ENCODE measurements around the gene HVCN1. TPM values are rescaled to one million over a fixed set of nuclear protein-coding genes. Genes with fewer than 3 reads are reported as not detected.
"Not testable (repeated sequence)": the region's sequence is repeated elsewhere in the genome, so short reads cannot be mapped to it uniquely, and the experiment has no call there.

Gene HVCN1
- total RNA-seq, 1 experiment from 2014 or later = 2.2 TPM

DNA sequence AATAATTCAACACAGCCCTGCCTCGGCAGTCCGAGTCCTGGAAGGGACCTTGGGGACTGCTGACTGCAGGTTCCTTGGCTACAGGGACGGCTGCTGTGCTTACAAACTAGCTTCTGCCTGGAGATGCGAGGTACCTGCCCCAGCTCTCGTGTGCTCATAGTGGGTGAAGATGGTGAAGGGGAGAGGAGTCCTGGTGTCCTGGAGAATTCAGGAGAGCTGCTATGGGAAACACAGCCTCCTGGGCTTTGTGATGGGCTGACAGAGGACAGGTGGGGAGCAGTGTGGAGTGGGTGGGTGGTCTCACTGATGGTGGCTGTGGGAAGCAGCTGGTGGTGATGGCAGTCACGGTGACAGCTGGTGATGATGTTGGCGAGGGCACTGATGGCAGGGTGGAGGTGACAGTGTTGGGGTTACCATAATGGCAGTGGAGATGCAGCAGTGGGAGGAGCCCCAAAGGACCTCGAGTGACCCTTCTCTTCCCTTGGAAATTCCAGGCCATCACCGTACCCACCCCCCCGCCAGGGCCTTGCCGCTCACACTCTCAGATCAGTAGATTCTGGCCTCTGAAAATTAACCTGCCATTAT, 32.8 kb downstream of the HVCN1 start:
- DNase-seq (no peak), ATAC-seq (no peak)
- H2AFZ ChIP-seq (ENCODE audit: low read length) = no peak overlapping the region
- H3K4me3 ChIP-seq (ENCODE audit: low read length) = no peak overlapping the region
- POLR2A ChIA-PET (ENCODE audit: unreplicated experiment) = no interaction called here
- H3K27ac ChIP-seq (ENCODE audit: low read length) = no peak overlapping the region
- H3F3A ChIP-seq (ENCODE audit: low read length, unreplicated experiment) = no peaks in the 10 kb centered on the region
- CTCF ChIA-PET = no interaction called here
- H3K79me2 ChIP-seq (ENCODE audit: low read length) = no peaks in the 10 kb centered on the region
- TF ChIP-seq EZH2 (IDR thresholded peaks at IDR 0.05; ENCODE audit: low read length, unreplicated experiment) (no peak), EZH2phosphoT487 (IDR thresholded peaks at IDR 0.05; ENCODE audit: borderline replicate concordance, low read length) (no peak), CTCF (conservative IDR thresholded peaks at IDR 0.05; ENCODE audit: low read depth, low read length) (no peak)
- no peaks in the 10 kb centered on the region for H3K36me3 ChIP-seq (ENCODE audit: low read depth, low read length)
- no peaks in the 10 kb centered on the region for H3K27me3 ChIP-seq (ENCODE audit: low read length)
- H3K4me1 ChIP-seq (ENCODE audit: insufficient read depth, low read length) = no peaks in the 10 kb centered on the region
- H3K9me3 ChIP-seq (ENCODE audit: low read length) = no peaks in the 10 kb centered on the region
- intact Hi-C loops (cut with micrococcal nuclease) = no loop called here
- no peak overlapping the region for H3K4me2 ChIP-seq (ENCODE audit: low read length)
- no peak overlapping the region for H3K9ac ChIP-seq (ENCODE audit: low read length)
- no peaks in the 10 kb centered on the region for H3K9me2 ChIP-seq (replicated peaks; ENCODE audit: low read length)
- no peaks in the 10 kb centered on the region for H4K20me1 ChIP-seq (ENCODE audit: low read length)
- no TSS peak for BruUV-seq (replicated peaks)

- ATAC-seq; POLR2A ChIA-PET (ENCODE audit: unreplicated experiment); H3K4me2 ChIP-seq (ENCODE audit: low read length); CTCF ChIA-PET; H3K4me3 ChIP-seq (ENCODE audit: low read length); H2AFZ ChIP-seq (ENCODE audit: low read length); H3K27me3 ChIP-seq (ENCODE audit: low read length); BruUV-seq (replicated peaks); DNase-seq; H3K36me3 ChIP-seq (ENCODE audit: low read depth, low read length); H3F3A ChIP-seq (ENCODE audit: low read length, unreplicated experiment); H3K9ac ChIP-seq (ENCODE audit: low read length); H3K9me2 ChIP-seq (replicated peaks; ENCODE audit: low read length); intact Hi-C loops (cut with micrococcal nuclease); H3K27ac ChIP-seq (ENCODE audit: low read length); H3K79me2 ChIP-seq (ENCODE audit: low read length); H4K20me1 ChIP-seq (ENCODE audit: low read length); H3K4me1 ChIP-seq (ENCODE audit: insufficient read depth, low read length); H3K9me3 ChIP-seq (ENCODE audit: low read length): not testable (repeated sequence)
These were observed 34.7 kb downstream of the HVCN1 start for GRCh38 chr12:110654238-110654637.

GRCh38 chr12:110649341-110649847, 39.5 kb downstream of the HVCN1 start:
- Histone ChIP-seq H4K20me1 (ENCODE audit: low read length) (no peaks in the 10 kb centered on the region), H3F3A (ENCODE audit: low read length, unreplicated experiment) (no peaks in the 10 kb centered on the region), H3K27ac (ENCODE audit: low read length) (no peak overlapping the region), H3K4me2 (ENCODE audit: low read length) (no peak overlapping the region), H3K4me1 (ENCODE audit: insufficient read depth, low read length) (no peaks in the 10 kb centered on the region), H3K9me3 (ENCODE audit: low read length) (no peaks in the 10 kb centered on the region), H3K4me3 (ENCODE audit: low read length) (no peak overlapping the region), H2AFZ (ENCODE audit: low read length) (no peak overlapping the region), H3K79me2 (ENCODE audit: low read length) (no peaks in the 10 kb centered on the region), H3K9ac (ENCODE audit: low read length) (no peak overlapping the region), H3K9me2 (replicated peaks; ENCODE audit: low read length) (no peaks in the 10 kb centered on the region), H3K36me3 (ENCODE audit: low read depth, low read length) (no peaks in the 10 kb centered on the region), H3K27me3 (ENCODE audit: low read length) (no peaks in the 10 kb centered on the region)
- no peak for DNase-seq
- ChIA-PET CTCF (no interaction called here), POLR2A (ENCODE audit: unreplicated experiment) (no interaction called here)
- intact Hi-C loops (cut with micrococcal nuclease) = no loop called here
- TF ChIP-seq EZH2phosphoT487 (IDR thresholded peaks at IDR 0.05; ENCODE audit: borderline replicate concordance, low read length) (no peak), EZH2 (IDR thresholded peaks at IDR 0.05; ENCODE audit: low read length, unreplicated experiment) (no peak), CTCF (conservative IDR thresholded peaks at IDR 0.05; ENCODE audit: low read depth, low read length) (no peak)
- no TSS peak for BruUV-seq (replicated peaks)
- ATAC-seq = no peak
